Mesendoderm (in vitro differentiated cells): ENCODE data around the gene MAB21L2.

ENCODE experiments used
- DNase-seq: peaks from one replicate; pipeline ENCODE4 v3.0.0; 2013
- H2AK5ac ChIP-seq: 2 replicates; pipeline ENCODE4 v1.6.1; 2013; ENCODE audit warnings: low read length, inconsistent platforms
- H2BK120ac ChIP-seq: 2 replicates; pipeline ENCODE4 v1.6.1; 2013; ENCODE audit warnings: low read depth, mild to moderate bottlenecking, low read length, moderate library complexity, mixed read lengths
- H2BK15ac ChIP-seq: replicated peaks from 2 replicates; pipeline ENCODE4 v1.6.1; 2013; ENCODE audit warnings: low read depth, mild to moderate bottlenecking, moderate library complexity
- H2BK5ac ChIP-seq: 2 replicates; pipeline ENCODE4 v1.6.1; 2013; ENCODE audit warnings: low read length, inconsistent platforms
- H3K18ac ChIP-seq: 2 replicates; pipeline ENCODE4 v1.6.1; 2013; ENCODE audit warnings: mild to moderate bottlenecking, low read length, mixed read lengths
- H3K23ac ChIP-seq: one replicate; pipeline ENCODE4 v1.6.1; 2013; ENCODE audit warnings: low read length
- H3K27ac ChIP-seq: 2 replicates; pipeline ENCODE4 v1.5.1; 2013; ENCODE audit warnings: low read depth, mild to moderate bottlenecking, inconsistent platforms, low read length, moderate library complexity
- H3K27me3 ChIP-seq: 2 replicates; pipeline ENCODE4 v1.6.1; 2013; ENCODE audit warnings: low read length, control low read depth, mild to moderate bottlenecking, inconsistent platforms; ENCODE audit not compliant: insufficient read depth, poor library complexity
- H3K36me3 ChIP-seq: 2 replicates; pipeline ENCODE4 v1.6.1; 2013; ENCODE audit warnings: low read length, inconsistent platforms; ENCODE audit not compliant: control insufficient read depth, insufficient read depth
- H3K4ac ChIP-seq: one replicate; pipeline ENCODE4 v1.6.1; 2013; ENCODE audit warnings: low read depth, mild to moderate bottlenecking, low read length, moderate library complexity
- H3K4me1 ChIP-seq: 2 replicates; pipeline ENCODE4 v1.6.1; 2013; ENCODE audit warnings: low read depth, low read length, inconsistent platforms; ENCODE audit not compliant: control insufficient read depth
- H3K4me2 ChIP-seq: 2 replicates; pipeline ENCODE4 v1.6.1; 2013; ENCODE audit warnings: low read length
- H3K4me3 ChIP-seq: 2 replicates; pipeline ENCODE4 v1.5.1; 2013; ENCODE audit warnings: mild to moderate bottlenecking, low read length
- H3K56ac ChIP-seq: one replicate; pipeline ENCODE4 v1.6.1; 2013; ENCODE audit warnings: low read length
- H3K79me1 ChIP-seq: 2 replicates; pipeline ENCODE4 v1.6.1; 2013; ENCODE audit warnings: low read length, inconsistent platforms
- H3K79me2 ChIP-seq: 2 replicates; pipeline ENCODE4 v1.6.1; 2013; ENCODE audit warnings: mild to moderate bottlenecking, low read length; ENCODE audit not compliant: control insufficient read depth, insufficient read depth
- H3K9ac ChIP-seq: 2 replicates; pipeline ENCODE4 v1.6.1; 2013; ENCODE audit warnings: low read length, inconsistent platforms
- H4K5ac ChIP-seq: one replicate; pipeline ENCODE4 v1.6.1; 2013; ENCODE audit warnings: low read length
- H4K8ac ChIP-seq: one replicate; pipeline ENCODE4 v1.6.1; 2013; ENCODE audit warnings: low read depth, mild to moderate bottlenecking, control low read depth, low read length, moderate library complexity
- WGBS: extraction: QIAGEN DNeasy Blood & Tissue Kit; methylation state at CpG from one replicate; pipeline ENCODE4 v1.1.7; 2013; ENCODE audit warnings: low lambda C conversion rate, missing lambda C conversion rate; ENCODE audit not compliant: insufficient coverage; ENCODE audit errors: extremely low coverage; 5-methylcytosine and 5-hydroxymethylcytosine counted together

Gene MAB21L2

DNA sequence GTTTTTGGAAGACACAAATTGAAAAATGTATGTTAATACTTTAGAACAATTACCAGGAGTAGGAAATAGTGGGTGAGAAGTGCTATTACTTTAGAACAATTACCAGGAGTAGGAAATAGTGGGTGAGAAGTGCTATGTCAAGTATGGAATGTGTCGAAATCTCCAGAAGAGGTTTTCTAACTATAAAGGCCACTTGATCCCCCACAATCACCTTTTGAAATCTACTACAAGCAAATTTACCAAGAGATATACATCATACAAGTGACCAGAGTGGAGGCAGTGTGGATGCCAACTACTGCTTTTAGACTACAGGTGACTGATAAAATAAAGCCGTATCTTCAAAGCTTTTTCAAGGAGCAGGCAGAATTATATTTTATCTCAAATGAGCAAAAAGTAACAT, 43.1 kb downstream of the MAB21L2 start:
- DNase-seq: peak; percentile 41
- H3K23ac ChIP-seq: no peak overlapping the region
- H2BK5ac ChIP-seq: no peak overlapping the region
- H2BK15ac ChIP-seq: no peak overlapping the region
- WGBS: no CpG with 5 or more reads among the region's 2 CpGs
- no peaks in the 10 kb centered on the region for H3K27me3 ChIP-seq
- H3K79me1 ChIP-seq: no peaks in the 10 kb centered on the region
- no peak overlapping the region for H2AK5ac ChIP-seq
- H3K4me2 ChIP-seq: no peak overlapping the region
- no peak overlapping the region for H2BK120ac ChIP-seq
- H4K8ac ChIP-seq: no peak overlapping the region
- H3K56ac ChIP-seq: no peak overlapping the region
- H3K36me3 ChIP-seq: no peaks in the 10 kb centered on the region
- no peak overlapping the region for H4K5ac ChIP-seq
- H3K4ac ChIP-seq: no peak overlapping the region
- no peak overlapping the region for H3K4me3 ChIP-seq
- H3K79me2 ChIP-seq: no peaks in the 10 kb centered on the region
- H3K9ac ChIP-seq: no peak overlapping the region
- H3K27ac ChIP-seq: no peak overlapping the region
- no peak overlapping the region for H3K18ac ChIP-seq
- no peaks in the 10 kb centered on the region for H3K4me1 ChIP-seq

GRCh38 chr4:150628073-150628472, 46.1 kb downstream of the MAB21L2 start:
- DNase-seq: no peak
- Histone ChIP-seq H3K4me3 (no peak overlapping the region), H3K27me3 (no peaks in the 10 kb centered on the region), H2BK5ac (no peak overlapping the region), H3K4ac (no peak overlapping the region), H2BK15ac (no peak overlapping the region), H3K27ac (no peak overlapping the region), H3K56ac (no peak overlapping the region), H2BK120ac (no peak overlapping the region), H3K23ac (no peak overlapping the region), H3K4me1 (no peaks in the 10 kb centered on the region), H4K5ac (no peak overlapping the region), H3K4me2 (no peak overlapping the region), H3K79me2 (no peaks in the 10 kb centered on the region), H3K9ac (no peak overlapping the region), H3K36me3 (no peaks in the 10 kb centered on the region), H3K79me1 (no peaks in the 10 kb centered on the region), H4K8ac (no peak overlapping the region), H3K18ac (no peak overlapping the region), H2AK5ac (no peak overlapping the region)
- no CpG with 5 or more reads among the region's 2 CpGs for WGBS

- H2BK5ac ChIP-seq: no peak overlapping the region
- no peak overlapping the region for H2AK5ac ChIP-seq
- no peaks in the 10 kb centered on the region for H3K36me3 ChIP-seq
- no peak overlapping the region for H3K56ac ChIP-seq
- H3K79me2 ChIP-seq: no peaks in the 10 kb centered on the region
- H2BK120ac ChIP-seq: no peak overlapping the region
- H2BK15ac ChIP-seq: no peak overlapping the region
- H3K18ac ChIP-seq: no peak overlapping the region
- H3K23ac ChIP-seq: no peak overlapping the region
- no peak overlapping the region for H3K4me2 ChIP-seq
- H3K4me3 ChIP-seq: no peak overlapping the region
- no peaks in the 10 kb centered on the region for H3K79me1 ChIP-seq
- H4K5ac ChIP-seq: no peak overlapping the region
- H3K27ac ChIP-seq: no peak overlapping the region
- DNase-seq: no peak
- no peak overlapping the region for H3K4ac ChIP-seq
- H3K27me3 ChIP-seq: no peaks in the 10 kb centered on the region
- H3K9ac ChIP-seq: no peak overlapping the region
- no peak overlapping the region for H4K8ac ChIP-seq
- no peaks in the 10 kb centered on the region for H3K4me1 ChIP-seq
Observed at GRCh38 chr4:150632639-150633038, 50.7 kb downstream of the MAB21L2 start.
